Measurements from ENCODE around the gene EGFL8. TPM values are rescaled to one million over a fixed set of nuclear protein-coding genes. Genes with fewer than 3 reads are reported as not detected.

Gene EGFL8
- total and polyA plus RNA-seq, 9 of the 15 experiments (the other 6 are each of a cell fraction or from before 2014, with no cell fraction given), result 2.2 to 47.4 (median 14.2) TPM

GRCh38 chr6:32177788-32178546, 13.6 kb downstream of the EGFL8 start, which contains the start of gene RNF5 (continued):
- no peak for TF ChIP-seq PATZ1 (CRISPR knock-in tag; IDR thresholded peaks at IDR 0.05; ENCODE audit: borderline replicate concordance)
- TF ChIP-seq, protein P1, sequence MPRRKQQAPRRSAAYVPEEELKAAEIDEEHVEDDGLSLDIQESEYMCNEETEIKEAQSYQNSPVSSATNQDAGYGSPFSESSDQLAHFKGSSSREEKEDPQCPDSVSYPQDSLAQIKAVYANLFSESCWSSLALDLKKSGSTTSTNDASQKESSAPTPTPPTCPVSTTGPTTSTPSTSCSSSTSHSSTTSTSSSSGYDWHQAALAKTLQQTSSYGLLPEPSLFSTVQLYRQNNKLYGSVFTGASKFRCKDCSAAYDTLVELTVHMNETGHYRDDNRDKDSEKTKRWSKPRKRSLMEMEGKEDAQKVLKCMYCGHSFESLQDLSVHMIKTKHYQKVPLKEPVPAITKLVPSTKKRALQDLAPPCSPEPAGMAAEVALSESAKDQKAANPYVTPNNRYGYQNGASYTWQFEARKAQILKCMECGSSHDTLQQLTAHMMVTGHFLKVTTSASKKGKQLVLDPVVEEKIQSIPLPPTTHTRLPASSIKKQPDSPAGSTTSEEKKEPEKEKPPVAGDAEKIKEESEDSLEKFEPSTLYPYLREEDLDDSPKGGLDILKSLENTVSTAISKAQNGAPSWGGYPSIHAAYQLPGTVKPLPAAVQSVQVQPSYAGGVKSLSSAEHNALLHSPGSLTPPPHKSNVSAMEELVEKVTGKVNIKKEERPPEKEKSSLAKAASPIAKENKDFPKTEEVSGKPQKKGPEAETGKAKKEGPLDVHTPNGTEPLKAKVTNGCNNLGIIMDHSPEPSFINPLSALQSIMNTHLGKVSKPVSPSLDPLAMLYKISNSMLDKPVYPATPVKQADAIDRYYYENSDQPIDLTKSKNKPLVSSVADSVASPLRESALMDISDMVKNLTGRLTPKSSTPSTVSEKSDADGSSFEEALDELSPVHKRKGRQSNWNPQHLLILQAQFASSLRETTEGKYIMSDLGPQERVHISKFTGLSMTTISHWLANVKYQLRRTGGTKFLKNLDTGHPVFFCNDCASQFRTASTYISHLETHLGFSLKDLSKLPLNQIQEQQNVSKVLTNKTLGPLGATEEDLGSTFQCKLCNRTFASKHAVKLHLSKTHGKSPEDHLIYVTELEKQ (CRISPR knock-in tag; IDR thresholded peaks at IDR 0.05), result no peak
- no peak for TF ChIP-seq ELF1 (tag; IDR thresholded peaks at IDR 0.05)
- TF ChIP-seq ZNF263 (CRISPR knock-in tag; IDR thresholded peaks at IDR 0.05; ENCODE audit: borderline replicate concordance), result no peak
- TF ChIP-seq ESRRB (CRISPR knock-in tag; IDR thresholded peaks at IDR 0.05; ENCODE audit: borderline replicate concordance), result no peak
- TF ChIP-seq CBFA2T3 (IDR thresholded peaks at IDR 0.05), result no peak
- TF ChIP-seq ZNF717 (CRISPR knock-in tag; IDR thresholded peaks at IDR 0.05), result no peak
- 0 out of 2 replicates have a peak, but pooled peaks have one; percentile 22 for TF ChIP-seq THAP12 (CRISPR knock-in tag; IDR thresholded peaks at IDR 0.05)
- TF ChIP-seq POLR2B (IDR thresholded peaks at IDR 0.05; ENCODE audit: low read depth, partially characterized antibody), result peak; percentile 62
- peak; percentile 14; the same call in 1 of the 2 replicates for TF ChIP-seq PML (IDR thresholded peaks at IDR 0.05; ENCODE audit: low read length)
- no peak for TF ChIP-seq RBM34 (IDR thresholded peaks at IDR 0.05; ENCODE audit: borderline replicate concordance, insufficient read depth, low read length)
- no peak for TF ChIP-seq ZNF57 (CRISPR knock-in tag; IDR thresholded peaks at IDR 0.05)
- TF ChIP-seq ZKSCAN8 (CRISPR knock-in tag; IDR thresholded peaks at IDR 0.05), result no peak
- no peak for TF ChIP-seq NFE2L1 (tag; IDR thresholded peaks at IDR 0.05; ENCODE audit: borderline replicate concordance, low read depth)
- TF ChIP-seq CHCHD3 (CRISPR knock-in tag; IDR thresholded peaks at IDR 0.05), result no peak
- no peak for TF ChIP-seq ZNF695 (CRISPR knock-in tag; IDR thresholded peaks at IDR 0.05)
- no peak; the same call in none of the 2 replicates for TF ChIP-seq GABPA (tag; conservative IDR thresholded peaks at IDR 0.05; ENCODE audit: low read depth)
- peak; percentile 63; the same call in 1 of the 2 replicates for TF ChIP-seq GABPB1 (CRISPR knock-in tag; IDR thresholded peaks at IDR 0.05)
- TF ChIP-seq BRF1 (IDR thresholded peaks at IDR 0.05; ENCODE audit: borderline replicate concordance, extremely low read depth, insufficient read length), result no peak
- no peak for TF ChIP-seq CREBBP (IDR thresholded peaks at IDR 0.05; ENCODE audit: low read depth, low read length)
- no peak for TF ChIP-seq PHTF2 (CRISPR knock-in tag; IDR thresholded peaks at IDR 0.05)

All from K562 (cell line).